OCI-LY7 (cell line): ENCODE results near the gene LIN52.

ENCODE experiments used
- EZH2phosphoT487 ChIP-seq: fragments of 200-600 bp; sonication (generic); IDR thresholded peaks from 2 replicates; pipeline ENCODE4 v1.6.1; 2018; ENCODE audit warnings: low read depth, borderline replicate concordance, mild to moderate bottlenecking, mixed run types, antibody characterized with exemption, low read length, moderate library complexity, mixed read lengths
- TF ChIP-seq, protein P1 (sequence below): fragments of 200-600 bp; sonication (generic); conservative IDR thresholded peaks from 2 replicates; pipeline ENCODE4 v1.5.1; 2014; ENCODE audit warnings: mild to moderate bottlenecking, antibody characterized with exemption, low read length, moderate library complexity, mixed read lengths

GRCh38 chr14:74176400-74176793 lies 91.6 kb downstream of the LIN52 start:
- TF ChIP-seq, protein P1, sequence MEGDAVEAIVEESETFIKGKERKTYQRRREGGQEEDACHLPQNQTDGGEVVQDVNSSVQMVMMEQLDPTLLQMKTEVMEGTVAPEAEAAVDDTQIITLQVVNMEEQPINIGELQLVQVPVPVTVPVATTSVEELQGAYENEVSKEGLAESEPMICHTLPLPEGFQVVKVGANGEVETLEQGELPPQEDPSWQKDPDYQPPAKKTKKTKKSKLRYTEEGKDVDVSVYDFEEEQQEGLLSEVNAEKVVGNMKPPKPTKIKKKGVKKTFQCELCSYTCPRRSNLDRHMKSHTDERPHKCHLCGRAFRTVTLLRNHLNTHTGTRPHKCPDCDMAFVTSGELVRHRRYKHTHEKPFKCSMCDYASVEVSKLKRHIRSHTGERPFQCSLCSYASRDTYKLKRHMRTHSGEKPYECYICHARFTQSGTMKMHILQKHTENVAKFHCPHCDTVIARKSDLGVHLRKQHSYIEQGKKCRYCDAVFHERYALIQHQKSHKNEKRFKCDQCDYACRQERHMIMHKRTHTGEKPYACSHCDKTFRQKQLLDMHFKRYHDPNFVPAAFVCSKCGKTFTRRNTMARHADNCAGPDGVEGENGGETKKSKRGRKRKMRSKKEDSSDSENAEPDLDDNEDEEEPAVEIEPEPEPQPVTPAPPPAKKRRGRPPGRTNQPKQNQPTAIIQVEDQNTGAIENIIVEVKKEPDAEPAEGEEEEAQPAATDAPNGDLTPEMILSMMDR: no peak
- TF ChIP-seq EZH2phosphoT487: no peak
